RWPE2 (cell line): ENCODE results near the gene SIRPB1.

Experiments used
- ATAC-seq: fragments of 200-7000 bp; cut with Tn5 transposase; 3 replicates; pipeline ENCODE4 v1.9.1; 2021; ENCODE audit warnings: low read depth
- DNase-seq: peaks from one replicate; pipeline ENCODE4 v3.0.0-alpha.2; 2020; ENCODE audit warnings: low spot score
- H3K27ac ChIP-seq: fragments of 450-650 bp; 2 replicates; pipeline ENCODE4 v1.5.1; 2017; ENCODE audit warnings: mild to moderate bottlenecking; ENCODE audit not compliant: poor library complexity, severe bottlenecking
- H3K27me3 ChIP-seq: fragments of 250-450 bp; sonication (Bioruptor Pico); 2 replicates; pipeline ENCODE4 v1.5.1; 2021; ENCODE audit warnings: mild to moderate bottlenecking, moderate library complexity; ENCODE audit not compliant: insufficient read depth, poor library complexity, severe bottlenecking
- H3K36me3 ChIP-seq: fragments of 250-450 bp; sonication (Bioruptor Pico); 2 replicates; pipeline ENCODE4 v1.5.1; 2020; ENCODE audit warnings: low read depth, mild to moderate bottlenecking, moderate library complexity
- H3K4me1 ChIP-seq: fragments of 250-450 bp; sonication (Bioruptor Pico); 2 replicates; pipeline ENCODE4 v1.5.1; 2021; ENCODE audit warnings: mild to moderate bottlenecking, moderate library complexity; ENCODE audit not compliant: insufficient read depth, poor library complexity, severe bottlenecking
- H3K4me3 ChIP-seq: fragments of 250-450 bp; sonication (Bioruptor Pico); 2 replicates; pipeline ENCODE4 v1.5.1; 2021; ENCODE audit warnings: mild to moderate bottlenecking, moderate library complexity; ENCODE audit not compliant: severe bottlenecking
- H3K9me3 ChIP-seq: fragments of 250-450 bp; sonication (Bioruptor Pico); 2 replicates; pipeline ENCODE4 v1.5.1; 2021; ENCODE audit warnings: mild to moderate bottlenecking, moderate library complexity; ENCODE audit not compliant: severe bottlenecking
- TF ChIP-seq, protein P1 (sequence below): fragments of 450-650 bp; IDR thresholded peaks from one replicate; pipeline ENCODE4 v1.5.1; 2017; ENCODE audit warnings: mild to moderate bottlenecking, moderate library complexity; ENCODE audit not compliant: poor library complexity, severe bottlenecking

SIRPB1 gene

DNA sequence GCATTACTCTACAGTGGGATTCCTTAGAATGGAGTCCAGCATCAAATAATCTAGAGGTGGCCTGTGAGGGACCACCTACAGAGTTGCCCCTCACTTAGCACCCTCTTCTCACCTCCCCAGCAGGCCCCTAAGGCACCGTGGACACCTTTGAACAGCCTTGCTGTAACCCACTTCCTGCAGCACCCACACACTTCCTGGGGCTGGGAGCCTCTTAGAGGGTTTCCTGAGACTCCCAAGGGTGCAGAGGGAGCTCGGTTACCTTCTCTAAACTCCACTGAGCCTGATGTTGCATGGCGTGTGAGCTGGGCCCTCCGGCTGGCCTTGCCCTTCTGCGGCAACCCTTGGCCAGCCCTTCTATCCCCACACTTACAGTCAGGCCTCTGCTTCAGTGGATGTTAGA lies 45.1 kb upstream of the SIRPB1 start:
- no peak overlapping the region for H3K4me3 ChIP-seq
- no peaks in the 10 kb centered on the region for H3K27me3 ChIP-seq
- no peaks in the 10 kb centered on the region for H3K36me3 ChIP-seq
- H3K27ac ChIP-seq: no peak overlapping the region
- DNase-seq (no peak), ATAC-seq (0 out of 3 replicates have a peak, but pooled peaks have one; percentile 15)
- no peaks in the 10 kb centered on the region for H3K4me1 ChIP-seq
- TF ChIP-seq, protein P1, sequence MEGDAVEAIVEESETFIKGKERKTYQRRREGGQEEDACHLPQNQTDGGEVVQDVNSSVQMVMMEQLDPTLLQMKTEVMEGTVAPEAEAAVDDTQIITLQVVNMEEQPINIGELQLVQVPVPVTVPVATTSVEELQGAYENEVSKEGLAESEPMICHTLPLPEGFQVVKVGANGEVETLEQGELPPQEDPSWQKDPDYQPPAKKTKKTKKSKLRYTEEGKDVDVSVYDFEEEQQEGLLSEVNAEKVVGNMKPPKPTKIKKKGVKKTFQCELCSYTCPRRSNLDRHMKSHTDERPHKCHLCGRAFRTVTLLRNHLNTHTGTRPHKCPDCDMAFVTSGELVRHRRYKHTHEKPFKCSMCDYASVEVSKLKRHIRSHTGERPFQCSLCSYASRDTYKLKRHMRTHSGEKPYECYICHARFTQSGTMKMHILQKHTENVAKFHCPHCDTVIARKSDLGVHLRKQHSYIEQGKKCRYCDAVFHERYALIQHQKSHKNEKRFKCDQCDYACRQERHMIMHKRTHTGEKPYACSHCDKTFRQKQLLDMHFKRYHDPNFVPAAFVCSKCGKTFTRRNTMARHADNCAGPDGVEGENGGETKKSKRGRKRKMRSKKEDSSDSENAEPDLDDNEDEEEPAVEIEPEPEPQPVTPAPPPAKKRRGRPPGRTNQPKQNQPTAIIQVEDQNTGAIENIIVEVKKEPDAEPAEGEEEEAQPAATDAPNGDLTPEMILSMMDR: no peak
- H3K9me3 ChIP-seq: no peaks in the 10 kb centered on the region

DNA sequence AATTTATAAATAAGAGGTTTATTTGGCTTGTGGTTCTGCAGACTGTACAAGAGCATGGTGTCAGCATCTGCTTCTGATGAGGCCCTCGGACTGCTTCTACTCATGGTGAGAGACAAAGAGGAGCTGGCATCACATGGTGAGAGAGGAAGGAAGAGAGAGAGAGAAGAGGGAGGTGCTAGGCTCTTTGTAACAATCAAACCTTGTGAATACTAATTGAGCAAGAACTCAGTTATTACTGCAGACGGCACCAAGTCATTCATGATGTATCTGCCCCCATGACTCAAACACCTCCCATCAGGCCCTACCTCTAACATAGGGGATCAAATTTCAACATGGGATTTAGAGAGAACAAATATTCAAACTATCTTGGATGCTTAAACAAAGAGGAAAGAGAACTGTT lies 44.1 kb upstream of the SIRPB1 start:
- TF ChIP-seq, protein P1: no peak
- ATAC-seq (peak; percentile 69; the same call in 2 of the 3 replicates), DNase-seq (no peak)

DNA sequence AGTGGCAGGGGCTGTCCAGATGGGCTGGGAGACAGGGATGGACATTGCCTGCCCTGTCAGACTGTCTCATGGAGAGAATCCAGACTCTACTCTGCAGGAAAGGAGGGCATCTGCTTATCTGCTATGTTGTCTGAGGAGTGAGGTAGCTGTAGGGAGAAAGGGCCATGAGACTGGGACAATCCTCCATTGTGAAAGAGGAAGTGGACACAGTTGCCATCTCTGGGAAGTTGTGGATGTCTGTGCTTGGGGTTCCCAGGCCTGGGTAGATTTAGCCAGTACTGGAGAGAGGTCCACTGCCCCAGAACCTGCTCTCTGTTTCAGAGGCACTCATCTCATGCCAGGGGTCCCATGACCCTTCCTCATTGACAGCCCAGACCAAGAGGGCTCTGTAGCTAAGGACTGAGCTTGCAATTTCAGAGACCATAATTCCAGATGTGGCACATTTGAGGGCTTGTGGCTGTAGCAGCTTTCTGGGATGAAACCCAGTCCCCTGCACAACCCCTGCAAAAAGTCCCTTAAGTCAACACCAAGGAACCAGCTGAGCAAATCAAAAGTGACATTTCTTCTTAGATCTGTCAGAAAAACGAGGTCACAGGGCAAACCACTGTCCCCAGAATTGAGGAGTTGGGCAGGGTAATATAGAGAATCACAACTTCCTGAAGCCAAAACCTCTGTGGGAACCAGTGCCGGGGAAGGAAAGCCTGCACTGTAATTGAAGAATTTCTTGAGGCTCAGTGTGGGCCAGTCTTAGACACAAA lies 41.9 kb upstream of the SIRPB1 start:
- TF ChIP-seq, protein P1: no peak
- DNase-seq (no peak), ATAC-seq (no peak)
- H3K27me3 ChIP-seq: no peaks in the 10 kb centered on the region
- H3K27ac ChIP-seq: no peak overlapping the region
- no peaks in the 10 kb centered on the region for H3K4me1 ChIP-seq
- H3K4me3 ChIP-seq: no peak overlapping the region
- no peaks in the 10 kb centered on the region for H3K36me3 ChIP-seq
- H3K9me3 ChIP-seq: no peaks in the 10 kb centered on the region

More for the DNA sequence above, 44.1 kb upstream of the SIRPB1 start:
- H3K9me3 ChIP-seq: no peaks in the 10 kb centered on the region
- H3K36me3 ChIP-seq: no peaks in the 10 kb centered on the region
- no peaks in the 10 kb centered on the region for H3K4me1 ChIP-seq
- no peaks in the 10 kb centered on the region for H3K27me3 ChIP-seq
- H3K27ac ChIP-seq: no peak overlapping the region
- no peak overlapping the region for H3K4me3 ChIP-seq

DNA sequence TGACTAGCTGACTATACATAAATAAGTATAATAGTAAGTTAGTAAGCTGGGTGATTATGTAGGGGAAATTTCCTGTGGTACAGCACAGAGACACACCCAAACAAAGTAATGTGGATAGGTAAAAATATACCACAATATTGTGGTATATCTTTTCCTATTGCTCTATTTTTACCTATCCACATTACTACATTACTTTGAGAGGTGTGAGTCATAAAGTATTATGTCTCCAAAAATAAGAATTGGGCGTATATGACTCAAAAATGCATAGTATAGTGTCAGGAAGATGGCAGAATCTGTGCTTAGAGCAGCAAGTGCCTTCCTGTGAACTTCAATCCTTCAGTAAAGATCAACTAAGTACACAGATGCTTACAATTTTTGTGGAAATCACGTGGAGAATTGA lies 40.4 kb upstream of the SIRPB1 start:
- Histone ChIP-seq H3K36me3 (no peaks in the 10 kb centered on the region), H3K9me3 (no peaks in the 10 kb centered on the region), H3K27me3 (no peaks in the 10 kb centered on the region), H3K27ac (no peak overlapping the region), H3K4me1 (no peaks in the 10 kb centered on the region), H3K4me3 (no peak overlapping the region)
- DNase-seq (no peak), ATAC-seq (peak; percentile 52; the same call in 1 of the 3 replicates)
- TF ChIP-seq, protein P1: no peak
